HepG2 (cell line): Measurements from ENCODE around the gene ZNF597. TPM values are rescaled to one million over a fixed set of nuclear protein-coding genes. Genes with fewer than 3 reads are reported as not detected.

Source experiments
- ATAC-seq: fragments of 200-7000 bp; cut with Tn5 transposase; 3 replicates; pipeline ENCODE4 v1.9.1; 2020; ENCODE audit warnings: mild to moderate bottlenecking, moderate library complexity
- BruUV-seq: library from RNA; stranded (reverse); fragments of 400-500 nt; replicated peaks from 2 replicates; lab custom pipeline; 2021; lab: Mats Ljungman, UMichigan
- CTCF ChIA-PET: fragments of 300-600 bp; formaldehyde crosslinking; extraction: SDS; loops from one replicate; lab custom pipeline; 2021; ENCODE audit warnings: low total read pairs, inconsistent platforms, low intra/inter-chr PET ratio; lab: Yijun Ruan, JAX
- POLR2A ChIA-PET: fragments of 350-600 bp; sonication (Branson Sonifier 250); formaldehyde crosslinking; loops from one replicate; lab custom pipeline; 2020; ENCODE audit warnings: antibody characterized with exemption, inconsistent platforms; lab: Yijun Ruan, JAX
- DNase-seq: peaks from one replicate; pipeline ENCODE4 v3.0.0-alpha.2; 2015; ENCODE audit warnings: low spot score
- FAIRE-seq: peaks from 3 replicates; lab custom pipeline; 2011; peaks lifted over from hg19 to GRCh38; lab: Jason Lieb, UNC
- H2AFZ ChIP-seq: one replicate; pipeline ENCODE4 v1.6.1; 2011; ENCODE audit warnings: low read length, inconsistent platforms
- H3K27ac ChIP-seq: fragments of 300-600 bp; 3 replicates; pipeline ENCODE4 v1.8.0; 2011; ENCODE audit warnings: mixed run types, mild to moderate bottlenecking, mixed read lengths, low read length, inconsistent platforms; ENCODE audit not compliant: insufficient read depth; ENCODE audit errors: extremely low read length
- H3K27me3 ChIP-seq, 2 experiments: fragments of 200-600 bp in 1 of 2; 2 replicates in 1 of 2; 3 replicates in 1 of 2; pipeline versions ENCODE4 v1.6.0 to v1.8.0; 2011; ENCODE audit warnings: low read length in 2 of 2, mild to moderate bottlenecking in 2 of 2, moderate library complexity in 2 of 2, inconsistent platforms in 1 of 2; ENCODE audit not compliant: insufficient read depth in 2 of 2, control insufficient read depth in 1 of 2
- H3K36me3 ChIP-seq, 2 experiments: fragments of 200-600 bp in 1 of 2; replicated peaks in 1 of 2; 2 replicates in 1 of 2; 3 replicates in 1 of 2; pipeline versions ENCODE4 v1.5.1 to v1.8.0; 2011; ENCODE audit warnings: low read length in 2 of 2, inconsistent platforms in 1 of 2; ENCODE audit not compliant: insufficient read depth in 2 of 2, control insufficient read depth in 1 of 2
- H3K4me1 ChIP-seq: 2 replicates; pipeline ENCODE4 v1.5.1; 2012; ENCODE audit warnings: low read length, inconsistent platforms; ENCODE audit not compliant: insufficient read depth
- H3K4me2 ChIP-seq: 2 replicates; pipeline ENCODE4 v1.6.0; 2011; ENCODE audit warnings: low read depth, low read length, inconsistent platforms
- H3K4me3 ChIP-seq, 3 experiments: fragments of 200-600 bp in 1 of 3; sonication (generic), shearing (Covaris generic) in 1 of 3; replicated peaks in 1 of 3; 2 replicates each; pipeline ENCODE4 v1.5.1; 2011 to 2016; ENCODE audit warnings: low read length in 3 of 3, inconsistent platforms in 2 of 3, low read depth in 2 of 3, mild to moderate bottlenecking in 2 of 3, control low read depth in 1 of 3, mixed read lengths in 1 of 3; ENCODE audit not compliant: insufficient read depth in 1 of 3
- H3K79me2 ChIP-seq: one replicate; pipeline ENCODE4 v1.6.1; 2011; ENCODE audit warnings: low read length, inconsistent platforms; ENCODE audit not compliant: insufficient read depth
- H3K9ac ChIP-seq: 2 replicates; pipeline ENCODE4 v1.6.0; 2011; ENCODE audit warnings: mild to moderate bottlenecking, low read depth, low read length, inconsistent platforms; ENCODE audit not compliant: insufficient read depth
- H3K9me3 ChIP-seq: 2 replicates; pipeline ENCODE4 v1.5.1; 2012; ENCODE audit warnings: mild to moderate bottlenecking, low read length
- H4K20me1 ChIP-seq: 2 replicates; pipeline ENCODE4 v1.6.0; 2011; ENCODE audit warnings: inconsistent platforms, mild to moderate bottlenecking, low read length, moderate library complexity; ENCODE audit not compliant: insufficient read depth
- AGO2 ChIP-seq: fragments of 200-400 bp; formaldehyde crosslinking; optimal IDR thresholded peaks from 2 replicates; pipeline ENCODE3; 2017; ENCODE audit warnings: mild to moderate bottlenecking, low read depth, low read length, moderate library complexity
- CBX1 ChIP-seq: IDR thresholded peaks from one replicate; pipeline ENCODE4 v1.6.1; 2016; ENCODE audit warnings: antibody characterized with exemption, low read depth
- CEBPG ChIP-seq: IDR thresholded peaks from 2 replicates; pipeline ENCODE4 v1.6.1; 2016
- TRIM24 ChIP-seq: sonication (generic); formaldehyde crosslinking; IDR thresholded peaks from 2 replicates; pipeline ENCODE4 v1.8.0; 2022; ENCODE audit warnings: mild to moderate bottlenecking, missing genetic modification reagents
- ZBTB42 ChIP-seq: sonication (generic); formaldehyde crosslinking; IDR thresholded peaks from 2 replicates; pipeline ENCODE4 v1.5.0; 2020; ENCODE audit warnings: mild to moderate bottlenecking, missing genetic modification reagents
- WGBS: methylation state at CpG from one replicate; pipeline ENCODE4 v1.1.6; 2017; ENCODE audit warnings: low lambda C conversion rate; 5-methylcytosine and 5-hydroxymethylcytosine counted together
- in situ Hi-C: cut with HindIII; loops from 2 replicates; pipeline ENCODE4 v1.10.0; 2017; ENCODE audit warnings: low pct_unique_long_range_greater_than_20kb; ENCODE audit not compliant: extremely low pct_ligation_motif_present
- intact Hi-C: fragments of 100-400 bp; cut with micrococcal nuclease; formaldehyde crosslinking; loops from one replicate; pipeline ENCODE4 v1.10.0; 2022; ENCODE audit not compliant: unreplicated experiment
- polyA plus RNA-seq, 8 experiments: library from polyadenylated mRNA; depleted of rRNA in 3 of 8; stranded (reverse) in 7 of 8; unstranded in 1 of 8; fragments of >200 nt; fragmentation: Illumina TruSeq in 4 of 8; extraction: Trizol in 4 of 8; gene quantifications; 2 replicates each; pipeline versions ENCODE4 v1.2.1 to v1.2.3, GENCODE V29; 2011 to 2016; ENCODE audit warnings: low read depth in 4 of 8, missing spikeins in 1 of 8, mixed read lengths in 1 of 8; ENCODE audit not compliant: insufficient read depth in 1 of 8
- total RNA-seq, 5 experiments: library from RNA; depleted of rRNA; stranded (reverse); fragments of >200 nt; fragmentation: Illumina TruSeq; extraction: Trizol; gene quantifications; 2 replicates each; pipeline ENCODE4 v1.2.3, GENCODE V29; 2016; ENCODE audit warnings: low read depth in 1 of 5
- TF ChIP-seq, protein P1 (sequence below): sonication (generic); formaldehyde crosslinking; IDR thresholded peaks from 2 replicates; pipeline ENCODE4 v1.5.1; 2020; ENCODE audit warnings: mild to moderate bottlenecking, missing genetic modification reagents, moderate library complexity

Gene ZNF597
- total and polyA plus RNA-seq, 2 of the 13 experiments (the other 11 are each of a cell fraction or from before 2014, with no cell fraction given): 1.3 to 2.4 TPM

DNA sequence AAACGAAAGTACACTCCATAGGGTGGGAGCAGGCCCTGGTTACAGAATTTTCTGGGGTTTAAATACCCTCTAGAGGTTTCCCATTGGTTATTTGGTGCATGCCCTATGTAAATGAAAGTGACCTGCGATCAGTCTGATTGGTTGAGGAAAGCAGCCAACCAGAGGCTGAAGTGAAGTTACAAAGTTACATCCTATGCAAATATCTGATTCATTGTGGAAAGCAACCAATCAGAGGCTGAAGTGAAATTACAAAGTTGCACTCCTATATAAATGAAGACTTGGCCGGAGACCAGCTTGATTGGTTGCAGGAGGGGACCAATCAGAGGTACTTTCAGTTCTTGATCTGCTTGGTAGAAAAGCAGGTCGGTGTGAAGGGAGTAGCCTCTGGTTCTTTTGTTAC, 24.6 kb upstream of the ZNF597 start (continued):
- TF ChIP-seq CEBPG (CRISPR knock-in tag): no peak
- TF ChIP-seq, all 625 proteins: peak for 0

DNA sequence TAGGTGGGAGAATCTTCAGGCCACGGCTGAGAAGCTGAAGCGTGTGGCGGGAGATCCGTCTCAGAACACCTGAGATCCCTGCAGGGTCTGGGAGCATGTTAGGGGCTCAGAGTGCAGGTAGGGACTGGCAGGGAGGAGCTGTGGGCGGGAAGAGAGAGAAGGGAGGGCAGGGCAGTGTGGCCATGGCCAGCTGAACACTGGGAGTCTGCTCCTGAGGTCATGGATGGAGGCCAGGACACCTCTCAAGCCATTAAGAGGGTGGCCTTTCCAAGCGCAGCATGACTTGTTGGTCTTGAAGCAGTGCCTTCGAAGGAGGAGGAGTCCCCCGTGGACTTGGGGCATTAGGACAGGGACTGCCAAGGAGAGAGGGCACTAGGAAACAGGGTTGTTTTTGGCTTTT, 23.9 kb upstream of the ZNF597 start:
- no peak for DNase-seq
- peaks cover 32% of the 10 kb centered on the region for H3K4me1 ChIP-seq
- 88% methylated on average over 7 of the region's 8 CpGs for WGBS
- TF ChIP-seq, protein P1, sequence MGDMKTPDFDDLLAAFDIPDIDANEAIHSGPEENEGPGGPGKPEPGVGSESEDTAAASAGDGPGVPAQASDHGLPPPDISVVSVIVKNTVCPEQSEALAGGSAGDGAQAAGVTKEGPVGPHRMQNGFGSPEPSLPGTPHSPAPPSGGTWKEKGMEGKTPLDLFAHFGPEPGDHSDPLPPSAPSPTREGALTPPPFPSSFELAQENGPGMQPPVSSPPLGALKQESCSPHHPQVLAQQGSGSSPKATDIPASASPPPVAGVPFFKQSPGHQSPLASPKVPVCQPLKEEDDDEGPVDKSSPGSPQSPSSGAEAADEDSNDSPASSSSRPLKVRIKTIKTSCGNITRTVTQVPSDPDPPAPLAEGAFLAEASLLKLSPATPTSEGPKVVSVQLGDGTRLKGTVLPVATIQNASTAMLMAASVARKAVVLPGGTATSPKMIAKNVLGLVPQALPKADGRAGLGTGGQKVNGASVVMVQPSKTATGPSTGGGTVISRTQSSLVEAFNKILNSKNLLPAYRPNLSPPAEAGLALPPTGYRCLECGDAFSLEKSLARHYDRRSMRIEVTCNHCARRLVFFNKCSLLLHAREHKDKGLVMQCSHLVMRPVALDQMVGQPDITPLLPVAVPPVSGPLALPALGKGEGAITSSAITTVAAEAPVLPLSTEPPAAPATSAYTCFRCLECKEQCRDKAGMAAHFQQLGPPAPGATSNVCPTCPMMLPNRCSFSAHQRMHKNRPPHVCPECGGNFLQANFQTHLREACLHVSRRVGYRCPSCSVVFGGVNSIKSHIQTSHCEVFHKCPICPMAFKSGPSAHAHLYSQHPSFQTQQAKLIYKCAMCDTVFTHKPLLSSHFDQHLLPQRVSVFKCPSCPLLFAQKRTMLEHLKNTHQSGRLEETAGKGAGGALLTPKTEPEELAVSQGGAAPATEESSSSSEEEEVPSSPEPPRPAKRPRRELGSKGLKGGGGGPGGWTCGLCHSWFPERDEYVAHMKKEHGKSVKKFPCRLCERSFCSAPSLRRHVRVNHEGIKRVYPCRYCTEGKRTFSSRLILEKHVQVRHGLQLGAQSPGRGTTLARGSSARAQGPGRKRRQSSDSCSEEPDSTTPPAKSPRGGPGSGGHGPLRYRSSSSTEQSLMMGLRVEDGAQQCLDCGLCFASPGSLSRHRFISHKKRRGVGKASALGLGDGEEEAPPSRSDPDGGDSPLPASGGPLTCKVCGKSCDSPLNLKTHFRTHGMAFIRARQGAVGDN (CRISPR knock-in tag): peak; percentile 44; the same call in 1 of the 2 replicates
- TF ChIP-seq ZBTB42 (CRISPR knock-in tag) (no peak), CBX1 (no peak), AGO2 (peak; percentile 28), TRIM24 (CRISPR knock-in tag) (no peak)
- TF ChIP-seq, all 625 proteins: peak for 2
- FAIRE-seq (no peak), ATAC-seq (no peak; the same call in 2 of the 3 replicates)
- H3K36me3 ChIP-seq: peaks cover 8 to 36% of the 10 kb centered on the region in 2 experiments
- H4K20me1 ChIP-seq: peaks cover 87% of the 10 kb centered on the region
- ChIA-PET POLR2A (interaction anchor here (1.5 to 1.6 kb wide), 2 partner anchors 10 to 203 kb away, joined by 3 to 4 read pairs; no protein-coding TSS in a partner anchor), CTCF (no interaction called here)
- no peak overlapping the region for H3K4me3 ChIP-seq
- intact Hi-C loops: no loop called here
- H3K9me3 ChIP-seq: no peaks in the 10 kb centered on the region
- no peak overlapping the region for H3K27ac ChIP-seq
- no peaks in the 10 kb centered on the region for H3K27me3 ChIP-seq
- no peak overlapping the region for H3K9ac ChIP-seq
- no peak overlapping the region for H3K4me2 ChIP-seq
- BruUV-seq: no TSS peak
- in situ Hi-C loops: no loop called here
- peaks cover 96% of the 10 kb centered on the region for H3K79me2 ChIP-seq
- no peak overlapping the region for H2AFZ ChIP-seq
